GM12878 (cell line): ENCODE measurements around the gene THSD4. TPM values are rescaled to one million over a fixed set of nuclear protein-coding genes. Genes with fewer than 3 reads are reported as not detected.

Source experiments
- ATAC-seq: fragments of 200-7000 bp; cut with Tn5 transposase; 3 replicates; pipeline ENCODE4 v1.9.1; 2020; ENCODE audit warnings: mild to moderate bottlenecking, moderate library complexity
- BruUV-seq: library from RNA; stranded (reverse); fragments of 400-500 nt; replicated peaks from 2 replicates; lab custom pipeline; 2021; lab: Mats Ljungman, UMichigan
- CTCF ChIA-PET: fragments of 300-600 bp; sonication (Branson Sonifier 250); formaldehyde crosslinking; extraction: SDS; loops from one replicate; lab custom pipeline; 2021; ENCODE audit warnings: inconsistent platforms; lab: Yijun Ruan, JAX
- POLR2A ChIA-PET: fragments of 350-600 bp; formaldehyde crosslinking; extraction: SDS; loops from one replicate; lab custom pipeline; 2021; ENCODE audit warnings: inconsistent platforms; lab: Charles Lee
- RAD21 ChIA-PET: fragments of 300-600 bp; sonication (Branson Sonifier 250); formaldehyde crosslinking; loops from one replicate; lab custom pipeline; 2023; ENCODE audit warnings: antibody characterized with exemption; ENCODE audit not compliant: unreplicated experiment; lab: Charles Lee
- SMC1A ChIA-PET: fragments of 300-600 bp; sonication (Branson Sonifier 250); formaldehyde crosslinking; loops from one replicate; lab custom pipeline; 2023; ENCODE audit not compliant: unreplicated experiment, uncharacterized antibody; lab: Charles Lee
- DNase-seq: peaks from one replicate; pipeline ENCODE4 v3.0.0-alpha.2; 2011; ENCODE audit warnings: low read depth, low spot score
- FAIRE-seq: peaks from 3 replicates; lab custom pipeline; 2011; peaks lifted over from hg19 to GRCh38; lab: Jason Lieb, UNC
- H2AFZ ChIP-seq: 2 replicates; pipeline ENCODE4 v1.6.0; 2011; ENCODE audit warnings: low read depth, low read length, control low read depth; ENCODE audit not compliant: control insufficient read depth
- H3K27ac ChIP-seq: 2 replicates; pipeline ENCODE4 v1.5.1; 2011; ENCODE audit warnings: control low read depth; ENCODE audit not compliant: control insufficient read depth, insufficient read depth
- H3K27me3 ChIP-seq, 2 experiments: replicated peaks in 1 of 2; 2 replicates each; pipeline versions ENCODE4 v1.6.0 to v1.6.1; 2011; ENCODE audit warnings: low read length in 1 of 2; ENCODE audit not compliant: control insufficient read depth in 2 of 2, insufficient read depth in 2 of 2
- H3K36me3 ChIP-seq, 2 experiments: 2 replicates each; pipeline ENCODE4 v1.5.1; 2011; ENCODE audit warnings: low read length in 1 of 2; ENCODE audit not compliant: control insufficient read depth in 2 of 2, insufficient read depth in 2 of 2
- H3K4me1 ChIP-seq: 2 replicates; pipeline ENCODE4 v1.6.1; 2011; ENCODE audit warnings: mild to moderate bottlenecking, low read length, moderate library complexity, mixed read lengths; ENCODE audit not compliant: control insufficient read depth, insufficient read depth
- H3K4me2 ChIP-seq: 2 replicates; pipeline ENCODE4 v1.6.0; 2011; ENCODE audit warnings: control low read depth; ENCODE audit not compliant: control insufficient read depth, insufficient read depth
- H3K4me3 ChIP-seq: fragments of 200-600 bp; sonication (generic); 2 replicates; pipeline ENCODE4 v1.5.1; 2016
- H3K79me2 ChIP-seq: 2 replicates; pipeline ENCODE4 v1.6.0; 2011; ENCODE audit warnings: low read length; ENCODE audit not compliant: control insufficient read depth, insufficient read depth
- H3K9ac ChIP-seq: 2 replicates; pipeline ENCODE4 v1.8.0; 2011; ENCODE audit warnings: low read length, control low read depth, mixed read lengths; ENCODE audit not compliant: control insufficient read depth, insufficient read depth
- H3K9me3 ChIP-seq: replicated peaks from 3 replicates; pipeline ENCODE4 v1.5.1; 2011; ENCODE audit warnings: mild to moderate bottlenecking, low read length; ENCODE audit not compliant: control insufficient read depth, insufficient read depth
- H4K20me1 ChIP-seq: 2 replicates; pipeline ENCODE4 v1.6.0; 2011; ENCODE audit not compliant: control insufficient read depth, insufficient read depth
- BACH1 ChIP-seq: fragments of 450-650 bp; IDR thresholded peaks from 2 replicates; pipeline ENCODE4 v1.6.1; 2017; ENCODE audit warnings: mild to moderate bottlenecking, borderline replicate concordance
- HDAC6 ChIP-seq: fragments of 200-600 bp; sonication (generic); IDR thresholded peaks from one replicate; pipeline ENCODE4 v1.8.0; 2017; ENCODE audit warnings: antibody characterized with exemption; ENCODE audit not compliant: unreplicated experiment
- KLF5 ChIP-seq: fragments of 450-650 bp; IDR thresholded peaks from 2 replicates; pipeline ENCODE4 v1.6.1; 2014; ENCODE audit warnings: mild to moderate bottlenecking; ENCODE audit not compliant: partially characterized antibody
- MAX ChIP-seq: IDR thresholded peaks from 2 replicates; pipeline ENCODE4 v1.6.1; 2012; ENCODE audit warnings: low read depth, low read length, improper control_type of control experiment
- MTA2 ChIP-seq: fragments of 450-650 bp; IDR thresholded peaks from 2 replicates; pipeline ENCODE4 v1.6.1; 2016; ENCODE audit warnings: low read depth, mild to moderate bottlenecking, moderate library complexity
- MTA3 ChIP-seq: IDR thresholded peaks from 2 replicates; pipeline ENCODE4 v1.6.1; 2012; ENCODE audit warnings: low read length, inconsistent platforms, borderline replicate concordance
- NBN ChIP-seq: fragments of 450-650 bp; IDR thresholded peaks from 2 replicates; pipeline ENCODE4 v1.6.1; 2016
- NFXL1 ChIP-seq: fragments of 450-650 bp; IDR thresholded peaks from 2 replicates; pipeline ENCODE4 v1.6.1; 2017; ENCODE audit warnings: antibody characterized with exemption, mild to moderate bottlenecking, borderline replicate concordance
- NFYB ChIP-seq: IDR thresholded peaks from 2 replicates; pipeline ENCODE4 v1.6.1; 2011; ENCODE audit warnings: low read depth, mild to moderate bottlenecking, low read length, improper control_type of control experiment, moderate library complexity; ENCODE audit not compliant: insufficient read depth
- PML ChIP-seq: IDR thresholded peaks from 2 replicates; pipeline ENCODE4 v1.6.1; 2012; ENCODE audit warnings: low read length, inconsistent platforms
- SPI1 ChIP-seq: IDR thresholded peaks from 2 replicates; pipeline ENCODE4 v1.6.1; 2011; ENCODE audit warnings: low read depth, mild to moderate bottlenecking, low read length, moderate library complexity, borderline replicate concordance; ENCODE audit not compliant: insufficient read depth
- ZBED1 ChIP-seq: IDR thresholded peaks from 2 replicates; pipeline ENCODE4 v1.6.1; 2016; ENCODE audit warnings: borderline replicate concordance
- ZZZ3 ChIP-seq: IDR thresholded peaks from 2 replicates; pipeline ENCODE4 v1.6.1; 2011; ENCODE audit warnings: low read depth; ENCODE audit not compliant: control insufficient read depth, insufficient read length
- WGBS: methylation state at CpG from one replicate; pipeline ENCODE4 v1.1.6; 2016; ENCODE audit warnings: low lambda C conversion rate; ENCODE audit not compliant: insufficient replicate concordance, insufficient coverage; ENCODE audit errors: missing lambda C conversion rate; 5-methylcytosine and 5-hydroxymethylcytosine counted together
- in situ Hi-C: fragments of 300-500 bp; cut with MboI; formaldehyde crosslinking; loops from 9 replicates; pipeline ENCODE4 v1.14.3; 2018; ENCODE audit warnings: mixed read lengths
- intact Hi-C: fragments of 100-400 bp; cut with micrococcal nuclease; formaldehyde crosslinking; loops from one replicate; pipeline ENCODE4 v1.14.2; 2022; ENCODE audit not compliant: unreplicated experiment
- polyA plus RNA-seq, 11 experiments: library from polyadenylated mRNA; depleted of rRNA in 4 of 11; unstranded in 6 of 11; stranded (reverse) in 5 of 11; fragments of >200 nt; fragmentation: Nextera tagmentation in 4 of 11; fragmentation: Illumina TruSeq in 1 of 11; extraction: Ambion mirVana in 4 of 11; extraction: Trizol in 1 of 11; gene quantifications; 1 replicate in 1 of 11; 2 replicates in 10 of 11; pipeline versions ENCODE4 v1.2.1 to v1.2.3, GENCODE V29; 2011 to 2016; ENCODE audit warnings: inconsistent platforms in 2 of 11, missing spikeins in 2 of 11, low read depth in 1 of 11
- total RNA-seq, 4 experiments: library from RNA; depleted of rRNA in 3 of 4; stranded (reverse); fragments of >200 nt in 3 of 4; fragmentation: Illumina TruSeq in 1 of 4; extraction: Trizol in 1 of 4; gene quantifications; 2 replicates each; pipeline versions ENCODE4 v1.2.1 to v1.2.3, GENCODE V29; 2013 to 2021
- TF ChIP-seq, protein P1 (sequence below): IDR thresholded peaks from 2 replicates; pipeline ENCODE4 v1.6.1; 2012; ENCODE audit warnings: improper control_type of control experiment, low read depth, low read length; ENCODE audit not compliant: insufficient replicate concordance
- TF ChIP-seq, protein P2 (sequence below), 3 experiments: IDR thresholded peaks in 2 of 3; conservative IDR thresholded peaks in 1 of 3; 2 replicates each; pipeline ENCODE4 v1.5.1; 2011; ENCODE audit warnings: low read depth in 3 of 3, low read length in 3 of 3, mild to moderate bottlenecking in 3 of 3, control low read depth in 2 of 3, moderate library complexity in 2 of 3, inconsistent platforms in 1 of 3, mixed read lengths in 1 of 3; ENCODE audit not compliant: control insufficient read depth in 2 of 3, insufficient read depth in 1 of 3; ENCODE audit errors: extremely low read depth in 1 of 3
- TF ChIP-seq, protein P3 (sequence below): fragments of 450-650 bp; IDR thresholded peaks from 2 replicates; pipeline ENCODE4 v1.6.1; 2017; ENCODE audit warnings: mild to moderate bottlenecking, low read depth, inconsistent platforms; ENCODE audit not compliant: poor library complexity, severe bottlenecking

Gene THSD4
- total and polyA plus RNA-seq, 10 of the 15 experiments (the other 5 are each of a cell fraction or from before 2014, with no cell fraction given) = 0.04 to 0.13 (median 0.05) TPM; not detected in 7

DNA sequence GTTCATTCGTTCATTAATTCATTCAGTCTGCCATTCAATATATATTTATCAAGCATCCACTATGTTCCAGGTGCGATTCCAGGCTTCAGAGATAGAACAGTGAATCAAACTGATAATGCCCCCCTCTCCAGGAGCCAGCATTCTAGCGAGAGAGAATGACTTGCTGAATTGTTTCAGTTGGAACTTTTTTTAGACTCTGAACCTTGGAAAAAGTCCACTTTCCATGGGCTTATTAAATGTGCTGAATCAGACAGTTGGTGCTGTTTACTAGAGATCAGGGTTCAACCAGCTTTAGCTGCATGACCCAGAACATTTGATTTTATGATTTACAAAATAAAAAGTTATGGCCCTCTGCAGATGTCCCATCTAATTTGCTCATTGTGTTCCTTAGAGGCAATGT is 213.2 kb downstream of the THSD4 start:
- RAD21 ChIA-PET = no interaction called here
- no peak for FAIRE-seq
- TF ChIP-seq KLF5 (no peak), ZBED1 (no peak), MAX (no peak), NFXL1 (no peak), ZZZ3 (no peak), SPI1 (no peak), NFYB (no peak), BACH1 (no peak), HDAC6 (no peak), NBN (no peak), MTA3 (no peak), MTA2 (no peak), PML (no peak)
- TF ChIP-seq, protein P1, sequence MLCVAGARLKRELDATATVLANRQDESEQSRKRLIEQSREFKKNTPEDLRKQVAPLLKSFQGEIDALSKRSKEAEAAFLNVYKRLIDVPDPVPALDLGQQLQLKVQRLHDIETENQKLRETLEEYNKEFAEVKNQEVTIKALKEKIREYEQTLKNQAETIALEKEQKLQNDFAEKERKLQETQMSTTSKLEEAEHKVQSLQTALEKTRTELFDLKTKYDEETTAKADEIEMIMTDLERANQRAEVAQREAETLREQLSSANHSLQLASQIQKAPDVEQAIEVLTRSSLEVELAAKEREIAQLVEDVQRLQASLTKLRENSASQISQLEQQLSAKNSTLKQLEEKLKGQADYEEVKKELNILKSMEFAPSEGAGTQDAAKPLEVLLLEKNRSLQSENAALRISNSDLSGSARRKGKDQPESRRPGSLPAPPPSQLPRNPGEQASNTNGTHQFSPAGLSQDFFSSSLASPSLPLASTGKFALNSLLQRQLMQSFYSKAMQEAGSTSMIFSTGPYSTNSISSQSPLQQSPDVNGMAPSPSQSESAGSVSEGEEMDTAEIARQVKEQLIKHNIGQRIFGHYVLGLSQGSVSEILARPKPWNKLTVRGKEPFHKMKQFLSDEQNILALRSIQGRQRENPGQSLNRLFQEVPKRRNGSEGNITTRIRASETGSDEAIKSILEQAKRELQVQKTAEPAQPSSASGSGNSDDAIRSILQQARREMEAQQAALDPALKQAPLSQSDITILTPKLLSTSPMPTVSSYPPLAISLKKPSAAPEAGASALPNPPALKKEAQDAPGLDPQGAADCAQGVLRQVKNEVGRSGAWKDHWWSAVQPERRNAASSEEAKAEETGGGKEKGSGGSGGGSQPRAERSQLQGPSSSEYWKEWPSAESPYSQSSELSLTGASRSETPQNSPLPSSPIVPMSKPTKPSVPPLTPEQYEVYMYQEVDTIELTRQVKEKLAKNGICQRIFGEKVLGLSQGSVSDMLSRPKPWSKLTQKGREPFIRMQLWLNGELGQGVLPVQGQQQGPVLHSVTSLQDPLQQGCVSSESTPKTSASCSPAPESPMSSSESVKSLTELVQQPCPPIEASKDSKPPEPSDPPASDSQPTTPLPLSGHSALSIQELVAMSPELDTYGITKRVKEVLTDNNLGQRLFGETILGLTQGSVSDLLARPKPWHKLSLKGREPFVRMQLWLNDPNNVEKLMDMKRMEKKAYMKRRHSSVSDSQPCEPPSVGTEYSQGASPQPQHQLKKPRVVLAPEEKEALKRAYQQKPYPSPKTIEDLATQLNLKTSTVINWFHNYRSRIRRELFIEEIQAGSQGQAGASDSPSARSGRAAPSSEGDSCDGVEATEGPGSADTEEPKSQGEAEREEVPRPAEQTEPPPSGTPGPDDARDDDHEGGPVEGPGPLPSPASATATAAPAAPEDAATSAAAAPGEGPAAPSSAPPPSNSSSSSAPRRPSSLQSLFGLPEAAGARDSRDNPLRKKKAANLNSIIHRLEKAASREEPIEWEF = no peak
- TF ChIP-seq, protein P2, sequence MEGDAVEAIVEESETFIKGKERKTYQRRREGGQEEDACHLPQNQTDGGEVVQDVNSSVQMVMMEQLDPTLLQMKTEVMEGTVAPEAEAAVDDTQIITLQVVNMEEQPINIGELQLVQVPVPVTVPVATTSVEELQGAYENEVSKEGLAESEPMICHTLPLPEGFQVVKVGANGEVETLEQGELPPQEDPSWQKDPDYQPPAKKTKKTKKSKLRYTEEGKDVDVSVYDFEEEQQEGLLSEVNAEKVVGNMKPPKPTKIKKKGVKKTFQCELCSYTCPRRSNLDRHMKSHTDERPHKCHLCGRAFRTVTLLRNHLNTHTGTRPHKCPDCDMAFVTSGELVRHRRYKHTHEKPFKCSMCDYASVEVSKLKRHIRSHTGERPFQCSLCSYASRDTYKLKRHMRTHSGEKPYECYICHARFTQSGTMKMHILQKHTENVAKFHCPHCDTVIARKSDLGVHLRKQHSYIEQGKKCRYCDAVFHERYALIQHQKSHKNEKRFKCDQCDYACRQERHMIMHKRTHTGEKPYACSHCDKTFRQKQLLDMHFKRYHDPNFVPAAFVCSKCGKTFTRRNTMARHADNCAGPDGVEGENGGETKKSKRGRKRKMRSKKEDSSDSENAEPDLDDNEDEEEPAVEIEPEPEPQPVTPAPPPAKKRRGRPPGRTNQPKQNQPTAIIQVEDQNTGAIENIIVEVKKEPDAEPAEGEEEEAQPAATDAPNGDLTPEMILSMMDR (IDR thresholded peaks at IDR 0.05 in 2 of 3, conservative IDR thresholded peaks at IDR 0.05 in 1 of 3; ENCODE audit: control insufficient read depth in 2 of 3, extremely low read depth in 1 of 3, insufficient read depth in 1 of 3, low read depth in 3 of 3, low read length in 3 of 3) = no peak
- TF ChIP-seq, protein P3, sequence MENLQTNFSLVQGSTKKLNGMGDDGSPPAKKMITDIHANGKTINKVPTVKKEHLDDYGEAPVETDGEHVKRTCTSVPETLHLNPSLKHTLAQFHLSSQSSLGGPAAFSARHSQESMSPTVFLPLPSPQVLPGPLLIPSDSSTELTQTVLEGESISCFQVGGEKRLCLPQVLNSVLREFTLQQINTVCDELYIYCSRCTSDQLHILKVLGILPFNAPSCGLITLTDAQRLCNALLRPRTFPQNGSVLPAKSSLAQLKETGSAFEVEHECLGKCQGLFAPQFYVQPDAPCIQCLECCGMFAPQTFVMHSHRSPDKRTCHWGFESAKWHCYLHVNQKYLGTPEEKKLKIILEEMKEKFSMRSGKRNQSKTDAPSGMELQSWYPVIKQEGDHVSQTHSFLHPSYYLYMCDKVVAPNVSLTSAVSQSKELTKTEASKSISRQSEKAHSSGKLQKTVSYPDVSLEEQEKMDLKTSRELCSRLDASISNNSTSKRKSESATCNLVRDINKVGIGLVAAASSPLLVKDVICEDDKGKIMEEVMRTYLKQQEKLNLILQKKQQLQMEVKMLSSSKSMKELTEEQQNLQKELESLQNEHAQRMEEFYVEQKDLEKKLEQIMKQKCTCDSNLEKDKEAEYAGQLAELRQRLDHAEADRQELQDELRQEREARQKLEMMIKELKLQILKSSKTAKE = no peak

More for the DNA sequence above, 213.2 kb downstream of the THSD4 start:
- Histone ChIP-seq H3K27ac (no peak overlapping the region), H3K9ac (no peak overlapping the region), H3K4me3 (no peak overlapping the region), H2AFZ (no peak overlapping the region), H3K4me1 (peaks cover 1% of the 10 kb centered on the region; the same call in 1 of the 2 replicates), H3K9me3 (no peaks in the 10 kb centered on the region), H4K20me1 (no peaks in the 10 kb centered on the region), H3K79me2 (no peaks in the 10 kb centered on the region), H3K4me2 (no peak overlapping the region), H3K36me3 (no peaks in the 10 kb centered on the region), H3K27me3 (no peaks in the 10 kb centered on the region)
- ATAC-seq = no peak
- 8% methylated on average over 3 of the region's 3 CpGs for WGBS
- intact Hi-C loops = no loop called here
- BruUV-seq = no TSS peak
- no peak for DNase-seq
- SMC1A ChIA-PET = no interaction called here
- POLR2A ChIA-PET = no interaction called here
- CTCF ChIA-PET = no interaction called here
- in situ Hi-C loops = no loop called here
